Heart right ventricle (tissue), 16 donors: ENCODE results near the gene SMCO1. TPM values are rescaled to one million over a fixed set of nuclear protein-coding genes. Genes with fewer than 3 reads are reported as not detected.
"Not testable (repeated sequence)": the region's sequence is repeated elsewhere in the genome, so short reads cannot be mapped to it uniquely, and the experiment has no call there.

Experiments used
- ATAC-seq, 8 donors: fragments of 200-7000 bp; cut with Tn5 transposase; one replicate each; pipeline ENCODE4 v1.9.1; 2020; ENCODE audit warnings: mild to moderate bottlenecking in 8 of 8, moderate library complexity in 8 of 8, moderate number of reproducible peaks in 1 of 8
- DNase-seq, 2 donors: peaks; one replicate each; pipeline ENCODE4 v3.0.0-alpha.2; 2020
- H3K27ac ChIP-seq, 10 donors: fragments of 200-600 bp; sonication (generic) in 2 of 10; one replicate each; pipeline versions ENCODE4 v1.5.0 to v1.8.0; 2020 to 2022; ENCODE audit warnings: mild to moderate bottlenecking in 3 of 10
- H3K27me3 ChIP-seq, 7 donors: fragments of 200-600 bp; one replicate each; pipeline ENCODE4 v1.8.0; 2021 to 2022; ENCODE audit warnings: mild to moderate bottlenecking in 2 of 7
- H3K36me3 ChIP-seq, 9 donors: fragments of 200-600 bp; sonication (generic) in 1 of 9; one replicate each; pipeline versions ENCODE4 v1.5.0 to v1.8.0; 2020 to 2022; ENCODE audit warnings: mild to moderate bottlenecking in 2 of 9
- H3K4me1 ChIP-seq, 9 donors: fragments of 200-600 bp; sonication (generic) in 1 of 9; one replicate each; pipeline versions ENCODE4 v1.5.0 to v1.8.0; 2020 to 2022; ENCODE audit warnings: mild to moderate bottlenecking in 4 of 9
- H3K4me3 ChIP-seq, 10 donors: fragments of 200-600 bp; sonication (generic) in 2 of 10; one replicate each; pipeline versions ENCODE4 v1.5.0 to v1.8.0; 2020 to 2022; ENCODE audit warnings: mild to moderate bottlenecking in 7 of 10, moderate library complexity in 2 of 10
- H3K9me3 ChIP-seq, 11 donors: fragments of 200-600 bp in 10 of 11; sonication (generic) in 2 of 11; one replicate each; pipeline versions ENCODE4 v1.5.0 to v1.8.0; 2013 to 2022; ENCODE audit warnings: mild to moderate bottlenecking in 2 of 11, control low read depth in 1 of 11, moderate library complexity in 1 of 11
- CTCF ChIP-seq, 9 donors: fragments of 200-600 bp; sonication (generic) in 2 of 9; IDR thresholded peaks; one replicate each; pipeline versions ENCODE4 v1.5.0 to v1.8.0; 2021 to 2022; ENCODE audit warnings: antibody characterized with exemption in 9 of 9, mild to moderate bottlenecking in 5 of 9, moderate library complexity in 1 of 9
- WGBS, 2 donors: extraction: QIAGEN DNeasy Blood & Tissue Kit; methylation state at CpG; one replicate each; pipeline ENCODE4 v1.1.7; 2013; ENCODE audit warnings: inconsistent platforms in 1 of 2; 5-methylcytosine and 5-hydroxymethylcytosine counted together
- intact Hi-C, 10 donors: fragments of 100-400 bp; cut with DNase I; formaldehyde crosslinking; loops; one replicate each; pipeline versions ENCODE4 v1.11.1 to v1.14.2; 2022
- polyA plus RNA-seq, 2 donors: library from polyadenylated mRNA; stranded (reverse); fragments of 200-250 nt; gene quantifications; one replicate each; pipeline ENCODE4 v1.2.3, GENCODE V29; 2013
- total RNA-seq, 10 donors: library from RNA; stranded (reverse); fragmentation: NEBNext Ultra II Directional in 3 of 10; extraction: Animal tissue kit (Norgen Biotek cat#: 25700) in 3 of 10; gene quantifications; one replicate each; pipeline versions ENCODE4 v1.2.1 to v1.2.4, GENCODE V29; 2021 to 2023
- donor health status: Arrhythmogenic right ventricular cardiomyopathy.
- donor health status: ischemic (EF 13 %, LVEDD 7.1; RV severe dilation, severe dysfunction).
- donor health status: healthy with polysubstance abuse.
- donor health status: DM: no; HTN: yes; CAD: no.
- donor health status: DM: no; HTN: no; CAD: no.
- donor health status: ischemic (EF 25% LVEDD 6.9; RV normal size, moderate dysfunction).
- donor health status: ischemic (EF 25% LVEDD 5.7; RV mildly dilated, moderate dysfunction).
- donor health status: healthy.
- donor health status: DM: yes; HTN: yes; CAD: no.
- donor health status: Ischemic cardiomyopathy.
- donor health status: ischemic (EF 35%, LVEDD 5.7; RV mildly dilated, moderate dysfunction).
- donor health status: nonischemic (EF 11% LVEDD 7.7; RV severe dilation, severe dysfunction).
- donor health status: DM: yes; HTN: yes; CAD: no.
- donor health status: PGD.
- donor health status: ischemic (EF 29% LVEDD 5.4; RV normal size, mild dysfunction).
- donor health status: nonischemic (EF 23%, LVEDD 6.1; RV moderate dilation, normal function).

SMCO1 gene
- total and polyA plus RNA-seq, 12 donors, result 3.2 to 143 (median 58.8) TPM

DNA sequence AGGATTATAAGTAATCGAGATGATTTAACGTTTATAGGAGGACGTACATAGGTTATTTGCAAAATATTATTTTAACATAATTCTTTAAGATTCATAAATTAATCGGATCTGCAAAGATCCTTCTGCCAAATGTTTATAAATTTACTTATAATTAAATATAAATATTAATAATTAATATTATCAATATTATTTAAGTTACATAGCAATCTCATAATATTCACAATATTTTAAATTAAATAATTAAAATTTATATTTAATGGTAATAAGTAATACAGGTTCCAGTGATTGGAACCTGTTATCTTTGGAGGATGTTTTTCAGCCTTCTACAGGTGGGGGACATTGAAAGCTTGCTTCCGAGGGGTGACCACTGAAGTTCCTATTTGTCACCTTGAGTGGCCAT is 37.1 kb upstream of the SMCO1 start:
- intact Hi-C loops, result no loop called here
- H3K36me3 ChIP-seq, result peaks cover 0 to 20% (median 0%) of the 10 kb centered on the region in 9 donors
- ATAC-seq (no peak), DNase-seq (no peak)
- no peak overlapping the region for H3K4me3 ChIP-seq
- WGBS, 2 donors, result 97 to 98% methylated on average over 5 of the region's 5 CpGs
- no peaks in the 10 kb centered on the region for H3K27me3 ChIP-seq
- peaks cover 0 to 10% (median 0%) of the 10 kb centered on the region in 9 donors for H3K4me1 ChIP-seq
- no peak overlapping the region for H3K27ac ChIP-seq
- no peak for TF ChIP-seq CTCF (IDR thresholded peaks at IDR 0.05)
- peaks cover 0 to 17% (median 0%) of the 10 kb centered on the region in 11 donors for H3K9me3 ChIP-seq

GRCh38 chr3:196550172-196550571 is 35.0 kb upstream of the SMCO1 start:
- ATAC-seq, H3K4me3 ChIP-seq, DNase-seq, intact Hi-C loops, H3K27me3 ChIP-seq, H3K27ac ChIP-seq, H3K4me1 ChIP-seq: not testable (repeated sequence)
- peaks cover 0 to 13% (median 0%) of the 10 kb centered on the region in 9 donors for H3K36me3 ChIP-seq
- peaks cover 0 to 17% (median 0%) of the 10 kb centered on the region in 11 donors for H3K9me3 ChIP-seq
- 83 to 90% methylated on average over 3 of the region's 3 CpGs for WGBS, 2 donors

GRCh38 chr3:196549312-196549711 is 34.2 kb upstream of the SMCO1 start:
- H3K27me3 ChIP-seq, H3K27ac ChIP-seq, H3K4me1 ChIP-seq, H3K4me3 ChIP-seq, H3K36me3 ChIP-seq, DNase-seq, ATAC-seq: not testable (repeated sequence)
- peaks cover 0 to 17% (median 0%) of the 10 kb centered on the region in 11 donors for H3K9me3 ChIP-seq
- intact Hi-C loops, result loop anchor here in 1 of 10 donors (10.0 kb wide), 1 partner anchor 415 kb away; the partner anchor contains the start of gene PIGZ
- WGBS, 2 donors, result 98 to 100% methylated on average over 1 of the region's 1 CpG

DNA sequence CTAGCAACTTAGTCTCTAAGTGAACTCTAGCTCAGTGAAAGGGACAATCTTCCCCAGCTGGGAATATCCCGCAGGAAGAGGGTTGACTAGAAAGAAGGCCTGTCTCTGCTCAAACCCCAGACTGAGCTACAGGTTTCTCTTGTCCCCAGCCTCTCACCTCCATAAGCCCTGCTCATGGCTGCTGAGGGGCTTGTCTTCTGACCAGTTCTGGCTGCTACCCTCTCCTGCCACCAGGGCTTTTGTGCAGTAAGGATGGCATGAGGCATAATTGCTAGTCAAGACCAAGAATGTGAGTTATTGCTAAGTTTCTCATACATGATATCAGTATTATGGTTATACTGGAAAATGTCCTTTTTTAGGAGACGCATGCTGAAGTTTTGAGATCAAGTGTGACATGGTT is 31.9 kb upstream of the SMCO1 start:
- ATAC-seq (no peak), DNase-seq (no peak)
- no peak for TF ChIP-seq CTCF (IDR thresholded peaks at IDR 0.05)
- H3K27ac ChIP-seq, result no peak overlapping the region
- WGBS, 2 donors, result 95 to 97% methylated on average over 2 of the region's 2 CpGs
- peaks cover 0 to 17% (median 0%) of the 10 kb centered on the region in 11 donors for H3K9me3 ChIP-seq
- H3K4me1 ChIP-seq, result no peaks in the 10 kb centered on the region
- no peaks in the 10 kb centered on the region for H3K36me3 ChIP-seq
- H3K4me3 ChIP-seq, result no peak overlapping the region
- H3K27me3 ChIP-seq, result no peaks in the 10 kb centered on the region
- intact Hi-C loops, result loop anchor here in 1 of 10 donors (10.0 kb wide), 1 partner anchor 418 kb away; the partner anchor contains the start of gene PIGZ

- Histone ChIP-seq H3K27ac (no peak overlapping the region), H3K27me3 (no peaks in the 10 kb centered on the region), H3K36me3 (no peaks in the 10 kb centered on the region), H3K9me3 (peaks cover 0 to 17% (median 0%) of the 10 kb centered on the region in 11 donors), H3K4me3 (no peak overlapping the region), H3K4me1 (no peaks in the 10 kb centered on the region)
- no peak for TF ChIP-seq CTCF (IDR thresholded peaks at IDR 0.05)
- WGBS, 2 donors, result 85% methylated on average over 5 of the region's 5 CpGs
- no peak for ATAC-seq
- no peak for DNase-seq
- intact Hi-C loops, result loop anchor here in 1 of 10 donors (10.0 kb wide), 1 partner anchor 418 kb away; the partner anchor contains the start of gene PIGZ
These were observed 31.4 kb upstream of the SMCO1 start for GRCh38 chr3:196546537-196546936.
